NK-92 (cell line): ENCODE data around the gene RNH1.

Experiments
- DNase-seq: peaks from one replicate; lab custom pipeline; 2025; ENCODE audit not compliant: unreplicated experiment; lab: John Stamatoyannopoulos, UW

RNH1 gene

GRCh38 chr11:506995-507726 is at the start of gene RNH1:
Gene RNH1 (minus strand): TSS chr11:507242. CDS start chr11:502162, 5,080 bp downstream.
- DNase-seq = peak; percentile 71

- DNase-seq = no peak
These were observed 49.0 kb upstream of the RNH1 start for GRCh38 chr11:555780-556661.

GRCh38 chr11:555227-555779 is 48.3 kb upstream of the RNH1 start:
- DNase-seq = no peak

- no peak for DNase-seq
These were observed 47.6 kb upstream of the RNH1 start for GRCh38 chr11:554428-555226.

GRCh38 chr11:553988-554340 is 46.9 kb upstream of the RNH1 start:
- DNase-seq = no peak

GRCh38 chr11:553083-553987 is 46.3 kb upstream of the RNH1 start:
- DNase-seq = no peak

- DNase-seq = no peak
These were observed 44.6 kb upstream of the RNH1 start for GRCh38 chr11:551596-551995.

- DNase-seq = no peak
These were observed 44.1 kb upstream of the RNH1 start for GRCh38 chr11:551131-551530.

GRCh38 chr11:550746-551085 is 43.7 kb upstream of the RNH1 start:
- DNase-seq = no peak

- DNase-seq = no peak
These were observed 43.1 kb upstream of the RNH1 start for GRCh38 chr11:550021-550745.

- no peak for DNase-seq
These were observed 41.9 kb upstream of the RNH1 start for GRCh38 chr11:548700-549603.

- no peak for DNase-seq
These were observed 38.1 kb upstream of the RNH1 start for GRCh38 chr11:545171-545570.

- no peak for DNase-seq
These were observed 37.8 kb upstream of the RNH1 start for GRCh38 chr11:544817-545166.

- no peak for DNase-seq
These were observed 34.4 kb upstream of the RNH1 start for GRCh38 chr11:541433-541885.

GRCh38 chr11:540583-541432 is 33.8 kb upstream of the RNH1 start:
- no peak for DNase-seq

- DNase-seq = no peak
These were observed 33.0 kb upstream of the RNH1 start for GRCh38 chr11:539971-540481.

GRCh38 chr11:538431-539051 is 31.5 kb upstream of the RNH1 start:
- no peak for DNase-seq
